SK-N-SH treated with all-trans-retinoic acid at 6 μM for 48 hours (cell line): Measurements from ENCODE around the gene AXIN1.

ENCODE experiments used
- ATAC-seq: fragments of 200-7000 bp; cut with Tn5 transposase; 3 replicates; pipeline ENCODE4 v1.9.1; 2020; ENCODE audit warnings: mild to moderate bottlenecking, moderate library complexity
- ARNTL ChIP-seq: fragments of 450-650 bp; formaldehyde crosslinking; IDR thresholded peaks from 2 replicates; pipeline ENCODE4 v1.5.0; 2020; ENCODE audit warnings: low read depth, mild to moderate bottlenecking, moderate library complexity, borderline replicate concordance
- CSDC2 ChIP-seq: fragments of 250-450 bp; sonication (Bioruptor Pico); IDR thresholded peaks from 2 replicates; pipeline ENCODE4 v1.5.0; 2020; ENCODE audit warnings: mild to moderate bottlenecking, moderate library complexity
- CSRNP3 ChIP-seq: fragments of 250-450 bp; sonication (Bioruptor Pico); IDR thresholded peaks from 2 replicates; pipeline ENCODE4 v1.5.1; 2021; ENCODE audit warnings: mild to moderate bottlenecking, moderate library complexity
- ESRRG ChIP-seq: fragments of 250-450 bp; sonication (Bioruptor Pico); IDR thresholded peaks from 2 replicates; pipeline ENCODE4 v1.6.1; 2021; ENCODE audit warnings: mild to moderate bottlenecking
- GLIS3 ChIP-seq: fragments of 250-450 bp; sonication (Bioruptor Pico); IDR thresholded peaks from 2 replicates; pipeline ENCODE4 v1.5.0; 2020; ENCODE audit warnings: mild to moderate bottlenecking, moderate library complexity
- OSR1 ChIP-seq: fragments of 250-450 bp; sonication (Bioruptor Pico); IDR thresholded peaks from 2 replicates; pipeline ENCODE4 v1.8.0; 2022; ENCODE audit warnings: moderate library complexity, mild to moderate bottlenecking, inconsistent platforms
- PATZ1 ChIP-seq: fragments of 250-450 bp; sonication (Bioruptor Pico); IDR thresholded peaks from 2 replicates; pipeline ENCODE4 v1.8.0; 2020; ENCODE audit warnings: mild to moderate bottlenecking, moderate library complexity, borderline replicate concordance
- POU6F1 ChIP-seq: fragments of 250-450 bp; sonication (Bioruptor Pico); IDR thresholded peaks from 2 replicates; pipeline ENCODE4 v1.8.0; 2021; ENCODE audit warnings: low read depth, mild to moderate bottlenecking, moderate library complexity, borderline replicate concordance
- PPARA ChIP-seq: fragments of 250-450 bp; sonication (Bioruptor Pico); IDR thresholded peaks from 2 replicates; pipeline ENCODE4 v1.5.0; 2020; ENCODE audit warnings: mild to moderate bottlenecking, borderline replicate concordance
- SNAI2 ChIP-seq: fragments of 250-450 bp; sonication (Bioruptor Pico); IDR thresholded peaks from 2 replicates; pipeline ENCODE4 v1.5.0; 2020; ENCODE audit warnings: mild to moderate bottlenecking, moderate library complexity
- TCF4 ChIP-seq: fragments of 250-450 bp; sonication (Bioruptor Pico); IDR thresholded peaks from 2 replicates; pipeline ENCODE4 v1.8.0; 2021; ENCODE audit warnings: mild to moderate bottlenecking, moderate library complexity, borderline replicate concordance
- TOX ChIP-seq: fragments of 250-450 bp; sonication (Bioruptor Pico); IDR thresholded peaks from 2 replicates; pipeline ENCODE4 v1.8.0; 2021; ENCODE audit warnings: mild to moderate bottlenecking, moderate library complexity, borderline replicate concordance
- ZC3H10 ChIP-seq: fragments of 250-450 bp; sonication (Bioruptor Pico); IDR thresholded peaks from 2 replicates; pipeline ENCODE4 v1.5.1; 2021; ENCODE audit warnings: mild to moderate bottlenecking, moderate library complexity
- ZFP30 ChIP-seq: fragments of 450-650 bp; formaldehyde crosslinking; IDR thresholded peaks from 2 replicates; pipeline ENCODE4 v1.5.0; 2022; ENCODE audit warnings: mild to moderate bottlenecking, moderate library complexity
- ZNF565 ChIP-seq: fragments of 450-650 bp; formaldehyde crosslinking; conservative IDR thresholded peaks from 2 replicates; pipeline ENCODE4 v1.5.0; 2020; ENCODE audit warnings: low read depth, mild to moderate bottlenecking, moderate library complexity
- ZNF70 ChIP-seq: fragments of 450-650 bp; formaldehyde crosslinking; IDR thresholded peaks from 2 replicates; pipeline ENCODE4 v1.5.0; 2020; ENCODE audit warnings: mild to moderate bottlenecking, moderate library complexity
- ZNF8 ChIP-seq: fragments of 450-650 bp; formaldehyde crosslinking; IDR thresholded peaks from 2 replicates; pipeline ENCODE4 v1.5.0; 2020; ENCODE audit warnings: mild to moderate bottlenecking, moderate library complexity
- TF ChIP-seq, protein P1 (sequence below): fragments of 250-450 bp; sonication (Bioruptor Pico); IDR thresholded peaks from 2 replicates; pipeline ENCODE4 v1.5.1; 2020; ENCODE audit warnings: low read depth, mild to moderate bottlenecking, moderate library complexity
- TF ChIP-seq, protein P2 (sequence below): fragments of 250-450 bp; sonication (Bioruptor Pico); IDR thresholded peaks from 2 replicates; pipeline ENCODE4 v1.5.0; 2020; ENCODE audit warnings: mild to moderate bottlenecking, moderate library complexity

AXIN1 gene

DNA sequence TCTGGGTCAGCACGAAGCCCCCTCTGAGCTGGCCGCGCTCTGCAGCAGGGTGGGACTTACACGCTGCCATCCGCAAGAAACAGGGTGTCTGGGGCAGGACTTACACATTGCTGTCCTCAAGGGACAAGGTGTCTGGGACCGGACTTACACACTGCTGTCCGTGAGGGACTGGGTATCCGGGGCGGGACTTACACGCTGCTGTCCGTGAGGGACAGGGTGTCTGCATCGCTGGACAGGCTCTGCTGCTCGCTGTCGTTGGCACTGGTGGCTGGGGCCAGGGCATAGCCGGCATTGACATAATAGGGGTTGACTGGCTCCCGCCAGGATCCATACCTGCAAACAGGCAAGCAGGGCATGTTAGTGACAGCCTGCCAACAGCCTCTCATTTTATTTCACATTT lies 38.2 kb downstream of the AXIN1 start (continued):
- TF ChIP-seq PPARA (CRISPR knock-in tag) (no peak), TOX (no peak), SNAI2 (CRISPR knock-in tag) (no peak), ZC3H10 (no peak), ZNF565 (no peak), ZNF70 (CRISPR knock-in tag) (no peak), TCF4 (CRISPR knock-in tag) (no peak), ZNF8 (CRISPR knock-in tag) (no peak)
- TF ChIP-seq, all 23 proteins: peak for 0

- no peak for TF ChIP-seq SNAI2 (CRISPR knock-in tag)
- TF ChIP-seq GLIS3 (CRISPR knock-in tag), result no peak
- no peak for TF ChIP-seq ZC3H10
- no peak for TF ChIP-seq ESRRG (CRISPR knock-in tag)
- no peak for ATAC-seq
Measured at GRCh38 chr16:311725-312124, 40.8 kb downstream of the AXIN1 start.

DNA sequence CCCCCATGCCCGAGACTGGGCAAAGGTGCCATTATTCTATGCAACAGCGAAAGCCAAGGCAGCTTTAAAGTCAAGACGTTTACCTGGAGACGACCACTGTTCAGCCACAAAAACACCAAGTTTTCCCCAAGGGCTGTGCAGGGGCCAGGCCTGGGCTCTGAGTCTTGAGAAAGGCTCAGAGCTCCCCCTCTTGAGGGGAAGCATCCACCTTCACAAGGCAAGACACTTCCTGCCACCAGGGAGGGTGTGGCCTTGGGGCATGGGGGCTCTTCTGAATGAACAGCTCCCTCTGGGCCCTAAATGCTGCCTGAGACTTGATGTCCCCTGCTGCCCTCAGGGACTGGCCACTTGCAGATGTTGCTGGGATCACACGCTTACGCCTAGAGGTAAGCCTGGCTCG lies 43.0 kb downstream of the AXIN1 start:
- TF ChIP-seq TCF4 (CRISPR knock-in tag) (no peak), CSDC2 (no peak)
- ATAC-seq, result no peak

- no peak for ATAC-seq
- TF ChIP-seq ZNF565, result no peak
- no peak for TF ChIP-seq OSR1
- no peak for TF ChIP-seq POU6F1 (CRISPR knock-in tag)
- no peak for TF ChIP-seq ESRRG (CRISPR knock-in tag)
- no peak for TF ChIP-seq ZNF70 (CRISPR knock-in tag)
- TF ChIP-seq GLIS3 (CRISPR knock-in tag), result no peak
- no peak for TF ChIP-seq CSDC2
- TF ChIP-seq SNAI2 (CRISPR knock-in tag), result no peak
- no peak for TF ChIP-seq ARNTL (CRISPR knock-in tag)
- TF ChIP-seq, protein P1, sequence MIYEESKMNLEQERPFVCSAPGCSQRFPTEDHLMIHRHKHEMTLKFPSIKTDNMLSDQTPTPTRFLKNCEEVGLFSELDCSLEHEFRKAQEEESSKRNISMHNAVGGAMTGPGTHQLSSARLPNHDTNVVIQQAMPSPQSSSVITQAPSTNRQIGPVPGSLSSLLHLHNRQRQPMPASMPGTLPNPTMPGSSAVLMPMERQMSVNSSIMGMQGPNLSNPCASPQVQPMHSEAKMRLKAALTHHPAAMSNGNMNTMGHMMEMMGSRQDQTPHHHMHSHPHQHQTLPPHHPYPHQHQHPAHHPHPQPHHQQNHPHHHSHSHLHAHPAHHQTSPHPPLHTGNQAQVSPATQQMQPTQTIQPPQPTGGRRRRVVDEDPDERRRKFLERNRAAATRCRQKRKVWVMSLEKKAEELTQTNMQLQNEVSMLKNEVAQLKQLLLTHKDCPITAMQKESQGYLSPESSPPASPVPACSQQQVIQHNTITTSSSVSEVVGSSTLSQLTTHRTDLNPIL, result no peak
- no peak for TF ChIP-seq CSRNP3 (CRISPR knock-in tag)
- no peak for TF ChIP-seq PATZ1 (CRISPR knock-in tag)
- TF ChIP-seq TCF4 (CRISPR knock-in tag), result no peak
- no peak for TF ChIP-seq TOX
- TF ChIP-seq ZFP30 (CRISPR knock-in tag), result no peak
- TF ChIP-seq, protein P2, sequence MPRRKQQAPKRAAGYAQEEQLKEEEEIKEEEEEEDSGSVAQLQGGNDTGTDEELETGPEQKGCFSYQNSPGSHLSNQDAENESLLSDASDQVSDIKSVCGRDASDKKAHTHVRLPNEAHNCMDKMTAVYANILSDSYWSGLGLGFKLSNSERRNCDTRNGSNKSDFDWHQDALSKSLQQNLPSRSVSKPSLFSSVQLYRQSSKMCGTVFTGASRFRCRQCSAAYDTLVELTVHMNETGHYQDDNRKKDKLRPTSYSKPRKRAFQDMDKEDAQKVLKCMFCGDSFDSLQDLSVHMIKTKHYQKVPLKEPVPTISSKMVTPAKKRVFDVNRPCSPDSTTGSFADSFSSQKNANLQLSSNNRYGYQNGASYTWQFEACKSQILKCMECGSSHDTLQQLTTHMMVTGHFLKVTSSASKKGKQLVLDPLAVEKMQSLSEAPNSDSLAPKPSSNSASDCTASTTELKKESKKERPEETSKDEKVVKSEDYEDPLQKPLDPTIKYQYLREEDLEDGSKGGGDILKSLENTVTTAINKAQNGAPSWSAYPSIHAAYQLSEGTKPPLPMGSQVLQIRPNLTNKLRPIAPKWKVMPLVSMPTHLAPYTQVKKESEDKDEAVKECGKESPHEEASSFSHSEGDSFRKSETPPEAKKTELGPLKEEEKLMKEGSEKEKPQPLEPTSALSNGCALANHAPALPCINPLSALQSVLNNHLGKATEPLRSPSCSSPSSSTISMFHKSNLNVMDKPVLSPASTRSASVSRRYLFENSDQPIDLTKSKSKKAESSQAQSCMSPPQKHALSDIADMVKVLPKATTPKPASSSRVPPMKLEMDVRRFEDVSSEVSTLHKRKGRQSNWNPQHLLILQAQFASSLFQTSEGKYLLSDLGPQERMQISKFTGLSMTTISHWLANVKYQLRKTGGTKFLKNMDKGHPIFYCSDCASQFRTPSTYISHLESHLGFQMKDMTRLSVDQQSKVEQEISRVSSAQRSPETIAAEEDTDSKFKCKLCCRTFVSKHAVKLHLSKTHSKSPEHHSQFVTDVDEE (CRISPR knock-in tag), result no peak
Measured at GRCh38 chr16:307691-308312, 44.7 kb downstream of the AXIN1 start.
